ENCODE measurements around the gene FRMPD4. TPM values are rescaled to one million over a fixed set of nuclear protein-coding genes. Genes with fewer than 3 reads are reported as not detected.
"Not testable (repeated sequence)": the region's sequence is repeated elsewhere in the genome, so short reads cannot be mapped to it uniquely, and the experiment has no call there.

Gene FRMPD4
- polyA plus RNA-seq, 10 donors = 0.31 to 1.6 (median 0.68) TPM

DNA sequence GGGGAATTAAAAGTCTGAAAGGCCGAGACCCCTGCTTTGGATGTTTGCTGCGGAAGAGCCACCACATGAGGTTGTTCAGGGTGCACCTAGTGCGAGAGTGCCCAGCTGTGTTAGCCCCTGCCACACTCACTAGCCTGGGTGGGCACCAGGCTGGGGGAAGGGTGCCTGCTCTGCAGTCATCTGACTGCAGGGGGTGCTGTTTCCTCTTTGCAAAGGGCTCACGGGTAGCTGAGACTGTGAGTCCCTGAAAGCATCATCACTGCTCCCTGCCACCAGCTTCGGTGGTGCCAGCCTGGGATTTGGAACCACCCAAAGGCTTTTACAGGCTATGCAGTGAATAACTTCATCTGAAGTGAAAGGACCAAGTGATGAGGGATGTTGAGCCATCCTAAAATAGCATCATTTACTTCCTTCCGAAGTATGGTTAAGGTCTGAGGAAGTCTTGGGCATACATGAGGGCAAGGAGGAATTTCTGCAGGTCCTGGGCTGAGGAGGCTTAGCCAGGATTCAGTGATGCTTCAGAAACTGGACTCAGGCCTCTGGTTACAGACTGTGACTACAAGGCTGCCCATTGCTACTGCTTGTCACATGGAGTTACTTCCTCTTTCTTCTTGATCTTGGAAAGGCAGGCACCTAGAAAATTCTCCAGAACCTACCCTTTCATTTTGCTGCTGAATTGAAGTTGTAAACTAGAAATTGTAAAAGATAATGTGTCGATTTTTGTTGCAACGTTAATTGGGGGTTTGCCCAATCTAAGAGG is 359.7 kb downstream of the FRMPD4 start:
- DNase-seq = no peak

DNA sequence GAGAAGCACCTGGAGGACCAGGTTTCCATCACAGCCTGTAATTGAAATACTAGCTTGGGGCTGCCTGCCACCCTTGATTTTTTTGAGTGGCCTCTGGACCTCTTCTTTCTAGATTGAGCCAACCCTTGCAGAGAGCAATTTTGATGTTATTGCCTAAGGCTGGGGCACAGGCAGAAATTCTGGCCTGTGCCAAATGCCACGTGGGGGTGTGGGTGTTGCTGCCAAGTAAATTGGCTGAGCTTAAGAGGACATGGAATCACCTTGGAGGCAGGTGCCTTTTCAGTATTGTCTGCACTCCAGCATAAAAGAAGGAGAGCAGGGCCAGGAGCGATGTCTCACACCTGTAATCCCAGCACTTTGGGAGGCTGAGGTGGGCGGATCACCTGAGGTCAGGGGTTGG is 366.9 kb downstream of the FRMPD4 start:
- no peak for DNase-seq

DNA sequence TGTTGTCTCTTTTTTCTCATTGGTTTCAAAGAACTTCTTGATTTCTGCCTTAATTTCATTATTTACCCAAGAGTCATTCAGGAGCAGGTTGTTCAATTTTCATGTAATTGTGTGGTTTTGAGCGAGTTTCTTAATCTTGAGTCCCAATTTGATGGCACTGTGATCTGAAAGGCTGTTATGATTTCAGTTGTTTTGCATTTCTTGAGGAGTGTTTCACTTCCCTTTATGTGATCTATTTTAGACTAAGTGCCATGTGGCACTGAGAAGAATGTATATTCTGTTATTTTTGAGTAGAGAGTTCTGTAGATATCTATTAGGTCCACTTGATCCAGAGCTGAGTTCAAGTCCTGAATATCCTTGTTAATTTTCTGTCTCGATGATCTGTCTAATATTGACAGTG is 377.1 kb downstream of the FRMPD4 start:
- not testable (repeated sequence) for DNase-seq

DNA sequence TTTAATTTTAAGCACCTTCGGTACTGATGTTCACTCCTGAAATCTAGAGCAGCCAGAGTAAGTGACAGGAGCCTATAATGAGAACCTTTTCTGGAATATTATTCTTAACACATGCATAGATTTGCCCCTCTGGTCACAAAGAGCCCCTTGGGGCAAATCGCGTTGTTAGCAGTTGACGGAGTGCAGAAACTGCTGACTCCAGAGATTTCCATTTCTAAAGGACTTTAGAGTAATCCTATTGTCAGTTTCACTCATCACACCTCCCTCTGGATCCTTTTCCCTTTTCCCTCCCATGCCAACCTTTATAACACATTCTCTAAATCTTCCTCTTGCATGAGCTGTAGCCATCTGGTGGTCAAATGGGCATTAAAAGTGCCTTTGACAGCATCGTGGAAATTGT is 388.0 kb downstream of the FRMPD4 start:
- DNase-seq = no peak

DNA sequence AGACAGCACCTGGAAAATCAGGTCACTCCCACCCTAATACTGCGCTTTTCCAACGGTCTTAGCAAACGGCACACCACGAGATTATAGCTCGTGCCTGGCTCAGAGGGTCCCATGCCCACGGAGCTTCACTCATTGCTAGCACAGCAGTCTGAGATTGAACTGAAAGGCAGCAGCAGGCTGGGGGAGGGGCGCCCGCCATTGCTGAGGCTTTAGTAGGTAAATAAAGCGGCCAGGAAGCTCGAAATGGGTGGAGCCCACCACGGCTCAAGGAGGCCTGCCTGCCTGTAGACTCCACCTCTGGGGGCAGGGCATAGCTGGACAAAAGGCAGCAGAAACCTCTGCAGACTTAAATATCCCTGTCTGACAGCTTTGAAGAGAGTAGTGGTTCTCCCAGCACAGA is 399.8 kb downstream of the FRMPD4 start:
- DNase-seq = not testable (repeated sequence)

DNA sequence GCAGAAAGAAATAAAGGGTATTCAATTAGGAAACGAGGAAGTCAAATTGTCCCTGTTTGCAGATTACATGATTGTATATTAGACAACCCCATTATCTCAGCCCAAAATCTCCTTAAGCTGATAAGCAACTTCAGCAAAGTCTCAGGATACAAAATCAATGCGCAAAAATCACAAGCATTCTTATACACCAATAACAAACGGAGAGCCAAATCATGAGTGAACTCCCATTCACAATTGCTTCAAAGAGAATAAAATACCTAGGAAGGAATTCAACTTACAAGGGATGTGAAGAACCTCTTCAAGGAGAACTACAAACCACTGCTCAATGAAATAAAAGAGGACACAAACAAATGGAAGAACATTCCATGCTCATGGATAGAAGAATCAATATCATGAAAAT is 404.0 kb downstream of the FRMPD4 start:
- DNase-seq = not testable (repeated sequence)

DNA sequence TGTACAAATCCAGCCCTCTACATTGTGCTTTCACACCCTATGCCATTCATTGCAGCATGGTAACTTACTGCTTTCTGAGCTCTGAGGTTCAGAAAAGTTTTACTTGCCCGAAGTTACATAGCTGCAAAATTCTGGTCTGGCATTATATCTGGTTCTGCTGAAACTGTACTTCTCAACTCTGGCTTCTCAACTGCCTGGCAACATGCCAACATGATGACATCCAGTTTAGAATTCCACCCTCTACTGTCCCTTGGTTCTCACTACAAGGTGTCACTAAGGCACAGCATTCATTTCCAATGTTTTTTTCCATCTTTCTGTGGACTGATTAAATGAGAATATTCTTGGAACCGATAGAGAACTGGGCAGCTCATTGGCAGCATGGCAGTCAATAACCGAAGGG is 410.1 kb downstream of the FRMPD4 start:
- no peak for DNase-seq

DNA sequence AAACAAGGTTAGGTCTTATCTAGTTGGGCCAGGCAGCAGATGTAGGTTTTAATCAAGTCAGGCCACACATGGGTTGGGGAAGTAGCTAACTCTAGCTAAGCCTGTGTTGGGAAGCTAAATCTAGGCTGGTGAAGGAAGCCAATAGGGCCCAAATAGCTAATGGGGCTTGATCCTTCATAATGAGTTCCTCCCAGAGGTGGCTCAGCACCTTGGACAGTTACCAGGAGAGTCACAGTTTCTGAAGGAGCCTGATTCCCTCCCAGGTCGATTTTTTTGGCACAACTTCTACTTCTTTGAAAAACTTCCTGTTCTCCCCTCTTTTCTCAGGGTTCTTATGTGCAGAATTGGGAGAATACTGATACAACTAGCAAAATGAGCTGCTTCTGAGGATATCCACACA is 410.5 kb downstream of the FRMPD4 start:
- peak in 2 of 3 donors; percentile 20 to 24 for DNase-seq

DNA sequence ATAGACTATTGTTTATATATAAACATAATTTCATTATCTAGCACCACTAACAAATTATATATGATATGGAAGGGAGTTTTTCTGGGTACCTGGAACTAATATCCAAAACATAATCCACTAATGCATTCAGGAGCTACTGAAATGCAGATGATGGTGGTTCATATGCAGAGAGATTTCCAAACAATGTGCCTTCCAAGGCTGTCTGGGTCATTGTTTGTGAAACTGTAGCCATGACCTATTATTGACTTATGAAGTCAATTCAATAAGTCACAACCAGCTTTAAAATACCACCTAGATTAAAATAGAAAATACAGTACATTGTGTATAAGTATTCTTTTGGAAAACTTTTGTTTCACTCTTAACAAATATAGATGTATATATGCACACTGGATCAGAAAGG is 415.9 kb downstream of the FRMPD4 start:
- no peak for DNase-seq

DNA sequence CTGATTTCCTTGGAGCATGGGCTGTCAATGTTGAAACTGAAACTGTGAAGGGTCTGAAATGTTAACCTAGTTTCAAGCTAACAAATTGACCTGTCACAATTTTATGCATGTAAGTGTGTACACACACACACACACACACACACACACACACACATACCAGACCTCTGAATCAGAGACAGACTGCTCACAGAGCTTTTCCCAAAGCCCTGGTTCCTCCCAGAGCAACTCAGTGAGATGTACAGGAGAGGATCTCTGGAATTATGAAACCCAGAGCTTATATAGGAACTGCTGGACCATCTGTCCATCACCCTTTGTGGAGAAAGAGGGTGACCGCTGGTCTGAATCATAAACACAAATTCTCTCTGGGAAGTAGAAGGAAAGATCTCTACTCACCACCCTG is 424.8 kb downstream of the FRMPD4 start:
- DNase-seq = no peak

DNA sequence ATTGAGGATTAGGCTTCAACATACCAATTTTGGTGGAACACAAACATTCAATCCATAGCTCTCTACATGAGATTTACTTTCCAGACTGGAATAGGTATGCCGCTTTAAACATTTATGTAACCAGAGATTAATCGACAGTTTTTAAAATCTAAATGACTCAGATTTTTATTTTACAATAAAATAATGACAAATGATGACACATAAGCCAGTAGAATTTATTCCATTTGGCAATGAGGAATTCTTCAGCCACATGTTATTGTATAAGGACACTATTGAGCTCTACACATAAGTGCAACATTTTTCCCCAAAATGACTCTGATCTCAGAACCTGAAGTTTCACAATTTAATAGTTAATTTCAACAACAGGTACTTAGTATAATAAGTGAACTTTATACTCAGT is 425.9 kb downstream of the FRMPD4 start:
- no peak for DNase-seq

DNA sequence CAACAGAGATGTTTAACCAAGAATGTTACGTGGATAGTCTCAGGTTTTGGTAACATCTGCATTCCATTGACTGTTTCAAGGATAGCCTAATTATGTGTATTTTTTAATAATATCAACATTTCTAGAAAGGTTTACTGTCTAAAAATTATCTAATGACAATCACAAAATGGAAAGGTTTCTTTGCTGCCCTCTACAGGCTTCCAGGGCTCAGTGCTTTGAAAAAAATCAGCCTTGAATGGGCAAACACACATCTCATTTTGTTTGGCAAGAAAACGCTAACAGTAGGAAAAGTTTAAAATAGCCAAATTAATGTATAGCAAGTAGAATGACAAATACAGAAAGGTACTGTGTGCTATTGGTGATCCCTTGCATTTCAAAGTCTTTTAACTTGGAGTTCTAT is 429.6 kb downstream of the FRMPD4 start:
- peak in 1 of 3 donors; percentile 10 for DNase-seq

DNA sequence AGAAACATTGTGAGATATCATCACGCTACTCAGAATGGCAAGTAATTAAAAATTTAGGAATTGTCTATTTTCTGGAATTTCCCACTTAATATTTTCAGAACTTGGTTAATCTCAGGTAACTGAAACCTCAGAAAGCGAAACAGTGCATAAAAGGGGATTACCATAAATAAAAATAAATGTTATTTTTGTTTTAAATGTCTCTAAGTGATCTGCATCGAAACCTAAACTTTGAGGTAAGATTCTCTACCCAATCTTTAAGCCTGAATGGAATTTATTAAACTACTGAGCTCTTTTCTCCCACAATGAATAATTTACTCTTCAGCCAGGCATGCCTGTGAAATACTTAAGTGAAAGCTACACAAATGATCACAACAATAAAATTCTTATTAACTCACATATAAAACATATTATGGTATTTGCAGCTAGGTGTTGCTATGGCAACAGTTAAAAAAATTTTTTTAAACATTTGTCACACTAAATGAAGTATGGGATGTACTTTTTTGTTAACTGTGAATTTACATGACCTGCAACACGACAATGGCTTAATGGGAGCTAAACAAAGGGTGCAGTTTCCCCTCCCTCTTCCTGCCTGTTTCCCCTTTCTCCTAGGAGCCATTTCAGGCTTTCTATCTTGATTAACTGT is 432.7 kb downstream of the FRMPD4 start:
- no peak for DNase-seq

DNA sequence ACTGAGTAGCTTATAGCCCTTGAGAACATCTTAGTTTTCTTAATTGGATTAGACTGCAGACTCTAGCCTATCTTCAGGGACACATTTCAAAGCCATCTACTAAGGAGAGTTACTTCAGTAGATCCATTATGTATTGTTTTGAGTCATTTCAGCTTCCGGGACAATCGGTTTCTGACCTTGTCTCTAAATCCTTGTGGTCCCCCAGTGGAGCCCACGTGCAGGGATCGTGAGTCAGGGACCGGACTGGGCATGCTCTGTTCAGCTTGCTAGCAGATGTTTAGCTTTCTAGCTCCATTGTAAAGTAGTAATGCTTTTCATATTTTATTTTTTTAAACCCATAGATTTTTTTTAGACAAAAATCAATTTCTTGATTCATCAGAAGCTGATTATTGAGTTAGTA is 441.0 kb downstream of the FRMPD4 start:
- DNase-seq = no peak

DNA sequence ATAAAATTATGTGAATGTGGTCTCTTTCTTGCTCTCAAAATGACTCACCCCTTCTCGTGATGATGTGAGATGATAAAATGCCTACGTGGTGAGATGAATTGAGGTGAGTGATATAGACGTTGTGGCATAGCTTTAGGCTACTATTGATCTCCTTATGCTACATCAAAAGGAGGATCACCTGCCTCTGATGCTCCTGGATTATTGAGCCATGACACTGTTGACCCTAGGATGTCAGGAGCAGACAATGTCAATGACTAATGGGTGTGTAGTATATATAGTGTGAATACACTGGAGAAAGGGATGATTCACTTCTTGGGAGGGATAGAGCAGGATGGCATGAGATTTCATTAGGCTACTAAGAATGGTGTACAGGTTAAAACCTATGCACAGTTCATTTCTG is 442.3 kb downstream of the FRMPD4 start:
- no peak for DNase-seq

DNA sequence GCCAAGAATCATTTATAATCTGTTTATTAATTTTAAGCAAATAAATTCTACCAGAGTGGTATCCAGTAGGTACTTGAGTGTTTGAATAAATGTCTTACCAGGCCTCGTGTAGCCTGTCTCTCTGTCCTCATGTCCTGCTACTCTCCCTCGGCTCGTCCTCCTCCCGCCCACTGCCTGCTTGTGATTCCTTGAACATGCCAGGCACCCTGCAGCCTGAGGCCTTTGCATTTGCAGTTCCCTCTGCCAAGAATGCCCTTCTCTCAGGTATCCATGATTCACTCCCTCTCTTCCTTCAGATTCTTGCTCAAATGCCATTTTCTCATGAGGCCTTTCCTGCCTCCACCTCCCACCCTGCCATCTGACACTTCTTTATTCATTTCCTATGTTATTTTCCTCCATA is 443.3 kb downstream of the FRMPD4 start:
- no peak for DNase-seq

DNA sequence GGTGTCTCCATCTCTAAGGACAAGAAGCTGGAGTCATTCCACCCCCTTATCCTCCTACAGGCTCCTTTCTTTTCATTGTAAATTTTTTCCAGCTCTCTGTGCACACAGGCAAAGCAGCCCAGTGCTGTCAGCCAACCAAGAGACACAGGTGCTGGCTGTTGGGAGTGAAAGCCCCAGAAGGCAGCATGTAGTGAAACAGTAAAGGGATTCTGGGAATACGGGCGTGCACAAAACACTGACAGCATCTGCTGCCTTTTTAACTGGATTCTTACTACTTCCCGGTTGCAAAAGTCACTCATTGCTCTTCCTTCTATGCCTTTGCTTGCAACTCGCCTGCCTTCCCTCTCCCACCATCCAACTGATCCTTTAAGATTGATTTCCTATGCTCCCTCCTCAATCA is 444.4 kb downstream of the FRMPD4 start:
- peak in 1 of 3 donors; percentile 42 for DNase-seq

DNA sequence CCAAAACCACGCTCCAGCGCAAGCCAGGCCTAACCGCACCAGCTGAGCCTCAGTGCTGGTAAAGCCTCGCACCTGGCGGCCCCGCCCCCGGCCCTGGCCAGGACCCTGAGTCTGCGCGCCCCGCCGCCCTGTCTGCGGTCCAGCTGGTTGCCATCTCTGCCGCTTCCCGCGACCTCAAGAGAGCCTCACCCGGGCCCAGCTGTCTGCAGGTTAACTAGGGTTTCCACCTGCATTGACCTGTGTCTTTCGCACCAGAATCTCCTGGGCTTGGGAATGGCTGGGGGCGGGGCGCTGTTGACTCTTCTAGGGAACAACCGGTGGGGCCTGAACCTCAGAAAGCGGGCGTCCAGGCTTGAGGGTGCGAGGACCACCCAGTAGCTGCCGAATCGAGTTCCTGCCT is 445.3 kb downstream of the FRMPD4 start:
- no peak for DNase-seq

DNA sequence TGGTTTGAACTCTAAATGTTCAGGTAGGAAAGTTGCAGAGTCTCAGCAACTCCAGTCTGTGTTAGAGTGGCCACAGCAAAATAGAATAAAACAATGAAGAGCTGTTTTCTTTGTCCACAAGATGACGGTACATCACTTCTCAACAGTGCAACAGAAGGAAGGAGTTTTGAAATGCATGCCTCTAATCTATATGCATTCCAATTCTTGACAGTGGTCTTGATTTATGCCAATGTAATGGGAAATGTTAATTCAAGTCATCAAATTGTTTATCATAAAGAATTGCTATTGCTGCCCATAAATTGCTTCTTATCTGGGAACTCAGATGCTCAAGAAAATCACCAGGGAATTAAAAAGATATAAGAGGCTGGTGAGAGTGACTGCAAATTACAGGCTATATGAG is 457.4 kb downstream of the FRMPD4 start:
- DNase-seq = no peak

DNA sequence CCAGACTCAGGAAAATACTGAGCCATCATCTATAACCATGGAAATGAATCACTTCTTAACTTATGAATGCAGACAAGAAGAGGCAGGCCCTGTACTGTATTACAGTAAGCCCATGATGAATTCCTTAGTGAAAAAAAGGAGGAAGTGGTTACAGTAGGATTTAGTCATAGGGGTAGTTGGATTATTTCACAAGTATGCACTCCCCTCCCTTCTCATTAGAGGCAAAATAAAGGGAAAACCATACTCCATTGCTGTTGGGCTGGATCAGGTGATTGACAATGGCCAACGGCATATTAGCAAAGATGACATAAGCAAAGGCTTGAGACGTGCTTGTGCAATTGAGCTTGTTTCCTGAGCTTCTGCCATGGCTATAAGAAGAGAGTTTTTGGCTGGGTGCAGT is 471.8 kb downstream of the FRMPD4 start:
- DNase-seq = peak in 1 of 3 donors; percentile 67

DNA sequence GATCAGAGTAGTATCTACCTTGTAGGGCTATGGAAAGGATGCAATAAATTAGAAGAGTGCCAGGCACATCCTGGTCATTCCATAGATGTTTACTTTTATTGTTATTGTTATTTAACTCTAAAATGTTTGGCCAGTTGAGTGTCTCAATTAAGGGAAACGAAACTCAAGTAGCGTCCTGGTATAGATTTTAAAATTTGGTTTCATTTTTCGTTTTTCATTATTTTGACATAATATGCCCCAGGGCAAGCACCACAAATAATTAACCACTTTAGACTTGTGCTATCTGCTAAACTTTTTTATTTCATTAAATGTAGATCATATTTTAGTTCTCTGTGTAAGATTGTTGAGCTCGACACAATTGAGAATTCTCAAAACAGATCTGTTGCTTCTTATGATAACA is 473.2 kb downstream of the FRMPD4 start:
- DNase-seq = no peak

DNA sequence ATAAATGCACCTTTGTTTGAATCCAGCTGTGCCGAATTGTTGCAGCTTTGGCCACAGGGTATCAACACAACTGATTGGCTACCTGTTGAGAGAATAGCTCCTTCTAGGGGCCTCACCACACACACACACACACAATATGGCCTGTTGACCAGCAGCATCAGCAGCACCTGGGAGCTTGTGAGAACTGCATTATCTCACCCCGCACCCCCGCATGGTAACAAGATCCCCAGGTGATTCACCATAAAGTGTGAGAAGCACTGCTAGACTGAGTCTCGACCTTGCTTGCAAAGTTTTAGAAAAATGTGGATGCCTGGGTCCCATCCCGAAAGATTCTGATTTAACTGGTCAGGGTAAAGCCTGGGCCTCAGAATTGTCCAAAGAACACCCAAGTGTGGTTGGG is 476.0 kb downstream of the FRMPD4 start:
- DNase-seq = no peak

DNA sequence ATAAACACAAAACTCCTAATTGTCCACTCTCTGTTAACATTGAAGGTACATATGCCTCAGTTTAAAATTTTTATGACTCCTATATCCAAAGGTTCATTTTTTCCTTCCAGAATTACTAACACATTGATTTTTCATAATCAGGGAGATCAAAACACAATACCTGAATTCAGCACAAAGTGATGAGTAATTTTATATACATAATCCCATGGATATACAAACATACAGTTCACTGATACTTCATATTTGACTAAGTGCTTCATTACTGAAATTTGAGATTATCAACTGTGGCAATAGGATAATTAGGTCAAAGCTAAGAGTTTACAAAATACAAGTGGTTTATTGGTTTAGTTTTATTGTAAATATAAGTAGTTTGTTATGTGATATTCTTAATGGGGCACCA is 476.8 kb downstream of the FRMPD4 start:
- DNase-seq = no peak

DNA sequence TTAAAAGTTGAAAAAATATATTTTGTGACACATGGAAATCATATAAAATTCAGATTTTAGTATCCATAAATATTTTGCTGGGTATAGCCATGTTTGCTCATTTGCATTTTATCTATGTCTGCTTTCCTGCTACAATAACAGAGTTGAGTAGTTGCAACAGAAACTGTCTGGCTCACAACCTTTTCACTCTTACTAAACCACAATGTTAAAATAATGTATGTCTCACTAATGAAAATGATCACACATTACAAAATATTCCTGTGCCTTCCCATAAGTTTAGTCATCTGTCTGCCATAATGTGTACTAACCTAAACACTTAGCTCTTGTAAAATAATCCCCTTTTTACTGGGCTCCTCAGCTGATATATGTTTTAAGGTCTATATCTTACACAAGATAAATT is 479.0 kb downstream of the FRMPD4 start:
- DNase-seq = no peak

Measured in muscle of back (tissue), 11 donors.